A549 (cell line): ENCODE results near the gene CAV2.

Experiments used
- BCL3 ChIP-seq: fragments of >200 bp; sonication (Bioruptor Twin); formaldehyde crosslinking; IDR thresholded peaks from 3 replicates; pipeline ENCODE4 v1.6.1; 2016
- CTCF ChIP-seq: fragments of >200 bp; sonication (Bioruptor Twin); formaldehyde crosslinking; IDR thresholded peaks from 3 replicates; pipeline ENCODE4 v1.5.1; 2016
- EHMT2 ChIP-seq: fragments of 200-600 bp; sonication (generic); IDR thresholded peaks from 2 replicates; pipeline ENCODE4 v1.6.1; 2016; ENCODE audit warnings: antibody characterized with exemption, low read depth, mild to moderate bottlenecking, moderate library complexity

GRCh38 chr7:116516324-116516723, 16.8 kb downstream of the CAV2 start:
- TF ChIP-seq CTCF = no peak
- TF ChIP-seq EHMT2 = no peak
- no peak for TF ChIP-seq BCL3
